Gastroesophageal sphincter (tissue), 4 donors: ENCODE results near the gene OXSR1. TPM values are rescaled to one million over a fixed set of nuclear protein-coding genes. Genes with fewer than 3 reads are reported as not detected.
"Not testable (repeated sequence)": the region's sequence is repeated elsewhere in the genome, so short reads cannot be mapped to it uniquely, and the experiment has no call there.

Experiments used
- ATAC-seq: fragments of 150-250 bp; one replicate; pipeline ENCODE4 v1.9.1; 2016; ENCODE audit warnings: mild to moderate bottlenecking, moderate library complexity
- H3K27ac ChIP-seq, 4 donors: fragments of 200-600 bp; sonication (generic) in 3 of 4; 1 replicate in 3 of 4; 2 replicates in 1 of 4; pipeline ENCODE4 v1.5.1; 2016 to 2019
- H3K27me3 ChIP-seq: fragments of 200-600 bp; sonication (generic); one replicate; pipeline ENCODE4 v1.5.1; 2019
- H3K36me3 ChIP-seq, 2 donors: fragments of 200-600 bp; sonication (generic); one replicate each; pipeline ENCODE4 v1.5.1; 2019; ENCODE audit warnings: control low read depth in 1 of 2
- H3K4me1 ChIP-seq, 3 donors: fragments of 200-600 bp; sonication (generic); 1 replicate in 2 of 3; 2 replicates in 1 of 3; pipeline ENCODE4 v1.5.1; 2016 to 2019; ENCODE audit warnings: control low read depth in 2 of 3
- H3K4me3 ChIP-seq, 2 donors: fragments of 200-600 bp; sonication (generic); one replicate each; pipeline ENCODE4 v1.5.1; 2019; ENCODE audit warnings: mild to moderate bottlenecking in 1 of 2, moderate library complexity in 1 of 2
- H3K9me3 ChIP-seq, 3 donors: fragments of 200-600 bp; sonication (generic); one replicate each; pipeline ENCODE4 v1.5.1; 2017 to 2019; ENCODE audit warnings: control low read depth in 2 of 3
- EP300 ChIP-seq: sonication (generic); formaldehyde crosslinking; IDR thresholded peaks from one replicate; pipeline ENCODE4 v1.6.1; 2017; ENCODE audit warnings: antibody characterized with exemption, mild to moderate bottlenecking
- POLR2A ChIP-seq, 2 donors: fragments of 450-650 bp; IDR thresholded peaks; one replicate each; pipeline ENCODE4 v1.6.1; 2017; ENCODE audit warnings: antibody characterized with exemption in 2 of 2, mild to moderate bottlenecking in 2 of 2, moderate library complexity in 1 of 2
- POLR2AphosphoS5 ChIP-seq: sonication (generic); formaldehyde crosslinking; IDR thresholded peaks from one replicate; pipeline ENCODE4 v1.6.1; 2017; ENCODE audit warnings: antibody characterized with exemption
- WGBS, 2 donors: methylation state at CpG; one replicate each; pipeline ENCODE4 v1.1.5; 2018; ENCODE audit warnings: low coverage in 1 of 2; 5-methylcytosine and 5-hydroxymethylcytosine counted together
- total RNA-seq, 4 donors: library from RNA; depleted of rRNA; stranded (reverse); fragments of >200 nt; gene quantifications; one replicate each; pipeline ENCODE4 v1.1.0, GENCODE V29; 2016
- TF ChIP-seq, protein P1 (sequence below), 4 experiments: fragments of 200-600 bp in 2 of 4; fragments of 450-650 bp in 2 of 4; sonication (generic) in 1 of 4; IDR thresholded peaks; one replicate each; pipeline ENCODE4 v1.5.1; 2017 to 2019; ENCODE audit warnings: antibody characterized with exemption in 4 of 4, mild to moderate bottlenecking in 2 of 4, moderate library complexity in 2 of 4

The OXSR1 gene
- total RNA-seq, 4 donors from 2014 or later: 29.5 to 41.0 (median 34.3) TPM

- H3K36me3 ChIP-seq: peaks cover 0 to 34% of the 10 kb centered on the region in 2 donors
- TF ChIP-seq, protein P1, sequence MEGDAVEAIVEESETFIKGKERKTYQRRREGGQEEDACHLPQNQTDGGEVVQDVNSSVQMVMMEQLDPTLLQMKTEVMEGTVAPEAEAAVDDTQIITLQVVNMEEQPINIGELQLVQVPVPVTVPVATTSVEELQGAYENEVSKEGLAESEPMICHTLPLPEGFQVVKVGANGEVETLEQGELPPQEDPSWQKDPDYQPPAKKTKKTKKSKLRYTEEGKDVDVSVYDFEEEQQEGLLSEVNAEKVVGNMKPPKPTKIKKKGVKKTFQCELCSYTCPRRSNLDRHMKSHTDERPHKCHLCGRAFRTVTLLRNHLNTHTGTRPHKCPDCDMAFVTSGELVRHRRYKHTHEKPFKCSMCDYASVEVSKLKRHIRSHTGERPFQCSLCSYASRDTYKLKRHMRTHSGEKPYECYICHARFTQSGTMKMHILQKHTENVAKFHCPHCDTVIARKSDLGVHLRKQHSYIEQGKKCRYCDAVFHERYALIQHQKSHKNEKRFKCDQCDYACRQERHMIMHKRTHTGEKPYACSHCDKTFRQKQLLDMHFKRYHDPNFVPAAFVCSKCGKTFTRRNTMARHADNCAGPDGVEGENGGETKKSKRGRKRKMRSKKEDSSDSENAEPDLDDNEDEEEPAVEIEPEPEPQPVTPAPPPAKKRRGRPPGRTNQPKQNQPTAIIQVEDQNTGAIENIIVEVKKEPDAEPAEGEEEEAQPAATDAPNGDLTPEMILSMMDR (IDR thresholded peaks at IDR 0.05): no peak
- no peak for TF ChIP-seq POLR2AphosphoS5
- no peak for TF ChIP-seq POLR2A (IDR thresholded peaks at IDR 0.05)
- no peak for TF ChIP-seq EP300
Measured at GRCh38 chr3:38190481-38190881, 25.1 kb downstream of the OXSR1 start.

GRCh38 chr3:38202931-38203330 lies 37.6 kb downstream of the OXSR1 start:
- not testable (repeated sequence) for H3K27ac ChIP-seq, H3K27me3 ChIP-seq, ATAC-seq, H3K4me3 ChIP-seq, H3K4me1 ChIP-seq, H3K9me3 ChIP-seq
- 93% methylated on average over 5 to 11 of the region's 12 CpGs for WGBS, 2 donors
- H3K36me3 ChIP-seq: peaks cover 0 to 51% of the 10 kb centered on the region in 2 donors

More at GRCh38 chr3:38190481-38190881, 25.1 kb downstream of the OXSR1 start:
- Histone ChIP-seq H3K27ac (no peak overlapping the region), H3K27me3 (no peaks in the 10 kb centered on the region), H3K9me3 (no peaks in the 10 kb centered on the region), H3K4me1 (no peaks in the 10 kb centered on the region), H3K4me3 (no peak overlapping the region)
- no peak for ATAC-seq

DNA sequence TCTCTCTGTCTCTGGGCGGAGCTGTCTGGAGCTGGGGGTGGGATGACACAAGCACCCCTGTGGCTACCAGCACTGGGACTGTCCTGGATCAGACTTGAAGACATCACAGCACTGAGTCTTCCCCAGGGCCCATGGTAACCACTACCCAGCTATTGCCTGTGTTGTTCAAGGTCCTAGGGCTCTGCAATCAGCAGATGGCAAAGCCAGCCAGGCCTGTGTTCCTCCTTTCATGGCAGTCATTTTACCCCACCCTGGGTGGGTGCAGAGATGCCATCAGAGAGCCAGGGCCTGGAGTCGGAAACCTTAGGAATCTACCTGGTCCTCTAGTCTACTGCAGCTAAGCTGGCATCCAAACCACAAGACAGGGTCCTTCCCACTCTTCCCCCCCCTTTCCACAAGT lies 38.4 kb downstream of the OXSR1 start:
- H3K4me3 ChIP-seq: no peak overlapping the region
- H3K27me3 ChIP-seq: no peaks in the 10 kb centered on the region
- no peaks in the 10 kb centered on the region for H3K9me3 ChIP-seq
- TF ChIP-seq POLR2A (IDR thresholded peaks at IDR 0.05): no peak
- TF ChIP-seq POLR2AphosphoS5: no peak
- no peak for TF ChIP-seq EP300
- TF ChIP-seq, protein P1 (IDR thresholded peaks at IDR 0.05): no peak
- H3K4me1 ChIP-seq: peaks cover 0 to 8% (median 0%) of the 10 kb centered on the region in 3 donors
- H3K36me3 ChIP-seq: peaks cover 0 to 45% of the 10 kb centered on the region in 2 donors
- no peak overlapping the region for H3K27ac ChIP-seq
- 100% methylated on average over 1 of the region's 2 CpGs; no CpG with 5 or more reads in 1 of the 2 donors for WGBS, 2 donors
- ATAC-seq: no peak

DNA sequence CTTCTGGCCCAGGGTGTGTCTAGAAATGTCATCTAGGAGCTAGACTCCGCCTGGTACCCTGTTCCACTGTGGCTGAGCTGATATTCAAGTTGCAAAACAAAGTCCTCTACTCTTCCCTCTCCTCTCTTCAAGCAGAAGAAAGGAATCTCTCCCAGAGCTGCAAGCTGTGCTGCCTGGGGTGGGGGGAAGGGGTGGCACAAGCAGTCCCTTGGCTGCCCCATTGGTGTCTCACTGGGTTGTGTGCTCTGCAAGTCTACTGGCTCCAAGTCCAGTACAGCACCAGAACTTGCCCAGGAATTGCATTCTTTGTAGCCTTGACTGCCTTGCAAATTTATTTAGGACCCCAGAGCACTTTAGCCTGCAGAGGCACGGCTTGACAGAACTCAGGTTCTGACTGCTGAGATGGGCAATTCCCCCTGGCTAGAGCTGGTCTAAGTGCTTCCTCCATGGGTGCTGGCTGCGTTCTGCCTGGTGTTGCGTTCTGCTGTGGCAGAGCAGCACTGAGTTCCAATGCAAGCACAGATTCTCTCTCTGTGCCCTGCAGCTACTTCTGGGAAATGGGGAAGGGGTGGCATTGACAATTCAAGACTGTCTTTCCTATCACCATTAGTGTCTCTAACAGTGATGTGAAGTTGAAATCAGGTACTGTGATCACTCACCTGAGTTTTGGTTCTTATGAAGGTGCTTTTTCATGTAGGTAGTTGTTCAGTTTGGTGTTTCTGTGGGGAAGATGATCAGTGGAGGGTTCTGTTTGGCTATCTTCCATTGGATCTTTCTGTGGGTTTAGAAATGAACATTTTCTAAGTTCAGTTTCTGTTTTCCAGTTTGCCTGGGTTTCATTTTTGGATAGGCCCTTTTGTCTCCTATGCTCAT lies 39.5 kb downstream of the OXSR1 start:
- no peak overlapping the region for H3K27ac ChIP-seq
- TF ChIP-seq POLR2A (IDR thresholded peaks at IDR 0.05) (no peak), EP300 (no peak), POLR2AphosphoS5 (no peak)
- TF ChIP-seq, protein P1 (IDR thresholded peaks at IDR 0.05): no peak
- no peaks in the 10 kb centered on the region for H3K9me3 ChIP-seq
- no peak for ATAC-seq
- peaks cover 0 to 8% (median 0%) of the 10 kb centered on the region in 3 donors for H3K4me1 ChIP-seq
- no peaks in the 10 kb centered on the region for H3K27me3 ChIP-seq
- H3K4me3 ChIP-seq: no peak overlapping the region
- 100% methylated on average over 1 of the region's 4 CpGs for WGBS, 2 donors
- peaks cover 0 to 36% of the 10 kb centered on the region in 2 donors for H3K36me3 ChIP-seq

GRCh38 chr3:38205472-38205805 lies 40.1 kb downstream of the OXSR1 start:
- H3K9me3 ChIP-seq: no peaks in the 10 kb centered on the region
- TF ChIP-seq POLR2A (IDR thresholded peaks at IDR 0.05) (no peak), EP300 (no peak), POLR2AphosphoS5 (no peak)
- TF ChIP-seq, protein P1 (IDR thresholded peaks at IDR 0.05): no peak
- no peak overlapping the region for H3K27ac ChIP-seq
- ATAC-seq: no peak
- H3K36me3 ChIP-seq: peaks cover 0 to 31% of the 10 kb centered on the region in 2 donors
- H3K4me3 ChIP-seq: no peak overlapping the region
- H3K27me3 ChIP-seq: no peaks in the 10 kb centered on the region
- H3K4me1 ChIP-seq: peaks cover 0 to 8% (median 0%) of the 10 kb centered on the region in 3 donors
- 88 to 100% methylated on average over 1 of the region's 3 CpGs for WGBS, 2 donors
